HG03521 (cell line): ENCODE data around the gene DCAF8.

Experiments
- ATAC-seq: cut with Tn5 transposase; IDR thresholded peaks from one replicate; pipeline ENCODE4 v1.9.1; 2021; ENCODE audit warnings: mild to moderate bottlenecking, moderate library complexity; ENCODE audit not compliant: unreplicated experiment

The DCAF8 gene

DNA sequence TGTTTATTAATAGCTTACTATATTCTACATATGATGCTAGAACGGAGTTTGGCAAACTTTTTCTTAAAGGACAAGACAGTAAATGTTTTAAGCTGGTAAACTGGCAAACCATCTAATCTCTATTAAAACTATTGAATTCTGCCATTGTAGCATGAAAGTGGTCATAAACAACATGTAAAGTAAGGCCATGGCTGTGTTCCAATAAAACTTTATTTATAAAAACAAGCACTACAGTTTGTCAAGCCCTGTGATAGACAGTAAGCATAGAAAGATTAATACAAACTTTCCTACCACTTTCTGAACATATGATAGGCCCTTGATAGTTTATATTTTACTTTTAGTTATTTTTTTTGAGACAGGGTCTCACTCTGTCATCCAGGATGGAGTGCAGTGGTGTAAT is 34.8 kb downstream of the DCAF8 start:
- no peak for ATAC-seq

DNA sequence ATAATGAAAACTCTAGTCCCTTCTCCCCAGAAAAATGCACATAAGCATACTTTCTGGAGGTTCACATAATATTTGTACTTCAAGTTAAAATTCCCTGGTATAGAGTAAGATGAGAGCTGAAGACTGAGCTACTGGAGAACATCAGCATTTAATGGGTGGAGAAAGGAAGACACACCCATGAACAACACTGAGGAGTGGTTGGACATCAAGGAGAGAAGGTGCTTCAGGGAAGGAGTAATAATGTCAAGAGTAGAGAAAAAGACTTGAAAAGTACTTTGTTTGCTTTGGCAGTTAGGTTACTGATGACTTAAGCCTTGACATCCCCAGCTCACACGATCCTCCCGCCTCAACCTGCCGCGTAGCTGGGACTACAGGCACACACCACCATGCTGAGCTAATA is 35.3 kb downstream of the DCAF8 start:
- ATAC-seq = no peak

DNA sequence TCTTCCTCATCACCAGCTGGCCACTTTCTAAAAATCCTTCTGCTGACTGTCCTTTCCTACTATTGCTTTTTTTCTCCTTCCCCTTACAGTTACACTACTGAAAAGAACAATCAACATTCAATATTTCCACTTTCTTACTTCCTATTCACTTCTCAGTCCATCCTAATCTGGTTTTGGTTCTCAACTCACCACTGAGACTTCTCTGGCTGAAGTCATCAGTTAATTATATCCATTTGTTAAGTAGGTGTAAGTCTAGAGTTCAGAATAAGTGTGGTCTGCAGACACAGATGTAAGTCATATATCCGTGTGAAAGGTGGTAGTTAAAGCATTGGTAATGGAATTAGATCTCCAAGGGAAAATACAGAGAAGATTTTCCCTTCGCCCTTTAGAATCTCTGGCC is 35.7 kb downstream of the DCAF8 start:
- no peak for ATAC-seq

DNA sequence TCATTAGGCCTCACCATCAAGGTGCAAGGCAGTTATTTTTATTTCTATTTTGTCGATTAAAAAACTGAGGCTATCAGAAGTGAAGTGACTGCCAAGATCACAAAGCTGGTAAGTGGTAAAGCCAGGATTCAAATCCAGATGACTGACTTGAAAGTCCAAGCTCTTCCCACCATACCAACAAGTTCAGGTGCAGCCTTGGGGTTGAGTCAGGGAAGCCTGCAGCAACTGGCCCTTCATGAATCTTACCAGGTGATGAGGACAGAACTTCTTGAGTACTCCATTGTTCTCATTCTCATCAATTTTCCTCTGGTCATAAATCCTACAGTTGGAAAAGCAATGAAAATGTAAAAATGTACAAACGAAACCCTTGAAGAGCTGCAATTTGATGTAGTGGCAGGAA is 37.0 kb downstream of the DCAF8 start:
- ATAC-seq = no peak

DNA sequence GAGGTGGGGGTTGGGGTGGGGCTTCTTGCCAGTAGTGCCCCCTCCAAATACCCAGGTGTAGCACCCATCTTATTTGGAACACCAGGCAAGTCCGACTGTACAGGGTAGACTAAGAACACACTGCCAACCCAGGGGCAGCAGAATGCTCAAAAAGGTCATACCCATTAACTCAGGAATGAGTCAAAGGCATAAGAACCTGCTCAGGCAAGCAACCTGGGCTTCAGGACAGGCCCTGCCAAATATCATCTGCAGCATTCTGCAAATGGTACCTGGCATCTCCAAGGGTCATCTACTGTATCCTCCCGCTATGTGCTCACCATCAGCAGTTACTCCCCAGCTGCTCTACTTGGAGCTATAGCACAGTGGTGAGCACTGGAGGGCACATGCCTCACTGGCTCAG is 37.7 kb downstream of the DCAF8 start:
- no peak for ATAC-seq

DNA sequence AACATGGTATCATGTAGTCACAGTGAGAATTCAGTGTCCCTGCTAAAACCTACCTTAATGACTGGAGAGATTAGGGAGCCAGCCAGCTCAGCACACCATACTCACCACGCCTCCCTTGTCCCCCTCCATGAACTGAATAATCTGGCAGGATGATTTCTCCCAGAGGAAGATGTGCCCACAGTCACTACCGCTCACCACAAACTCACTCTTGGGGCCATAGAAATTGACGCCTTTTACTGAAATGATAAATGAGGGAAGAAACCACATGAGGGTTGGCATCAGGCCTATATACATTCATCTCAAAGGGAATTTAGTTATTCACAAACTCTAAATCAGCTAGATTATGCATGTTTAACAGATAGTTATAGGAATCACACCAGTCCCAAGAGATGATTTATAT is 39.8 kb downstream of the DCAF8 start:
- no peak for ATAC-seq

DNA sequence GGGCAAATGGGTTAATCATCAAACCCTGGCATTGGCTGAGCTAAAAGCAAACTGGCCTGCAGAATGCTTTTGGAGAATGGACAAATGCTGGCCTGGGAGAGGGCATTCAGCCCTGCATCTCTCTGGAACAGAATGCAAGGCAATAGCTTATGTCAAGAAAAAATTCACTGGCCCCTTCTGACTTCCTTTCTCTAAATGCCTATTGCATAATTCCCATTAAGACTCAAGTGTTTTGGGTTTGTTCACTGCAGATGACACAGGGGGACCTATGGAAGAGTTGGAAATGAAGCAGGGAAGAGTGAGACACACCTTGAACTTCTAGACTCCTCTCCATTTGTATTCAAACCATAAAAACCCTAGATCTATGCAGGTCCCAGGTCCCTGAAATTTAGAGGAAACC is 41.3 kb downstream of the DCAF8 start:
- ATAC-seq = no peak

DNA sequence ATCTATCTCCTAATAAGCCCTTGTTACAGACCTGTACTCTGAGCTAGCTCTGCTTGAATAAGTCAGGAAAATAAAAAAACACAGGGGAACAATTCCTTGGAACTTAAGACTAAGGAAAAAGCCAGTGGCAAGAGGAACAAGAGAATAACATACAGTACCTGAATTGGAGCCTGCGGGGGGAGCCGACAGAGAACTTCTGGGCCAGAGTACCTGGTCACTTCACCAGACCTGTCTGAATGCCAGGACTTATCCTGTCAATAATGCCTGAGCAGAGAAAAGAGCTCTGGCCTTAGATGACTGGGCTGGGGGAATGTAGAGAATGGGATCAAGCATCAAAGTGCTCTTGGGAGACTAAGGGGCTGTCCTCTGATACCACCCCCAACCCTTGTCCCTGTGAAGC is 42.0 kb downstream of the DCAF8 start:
- ATAC-seq = no peak

DNA sequence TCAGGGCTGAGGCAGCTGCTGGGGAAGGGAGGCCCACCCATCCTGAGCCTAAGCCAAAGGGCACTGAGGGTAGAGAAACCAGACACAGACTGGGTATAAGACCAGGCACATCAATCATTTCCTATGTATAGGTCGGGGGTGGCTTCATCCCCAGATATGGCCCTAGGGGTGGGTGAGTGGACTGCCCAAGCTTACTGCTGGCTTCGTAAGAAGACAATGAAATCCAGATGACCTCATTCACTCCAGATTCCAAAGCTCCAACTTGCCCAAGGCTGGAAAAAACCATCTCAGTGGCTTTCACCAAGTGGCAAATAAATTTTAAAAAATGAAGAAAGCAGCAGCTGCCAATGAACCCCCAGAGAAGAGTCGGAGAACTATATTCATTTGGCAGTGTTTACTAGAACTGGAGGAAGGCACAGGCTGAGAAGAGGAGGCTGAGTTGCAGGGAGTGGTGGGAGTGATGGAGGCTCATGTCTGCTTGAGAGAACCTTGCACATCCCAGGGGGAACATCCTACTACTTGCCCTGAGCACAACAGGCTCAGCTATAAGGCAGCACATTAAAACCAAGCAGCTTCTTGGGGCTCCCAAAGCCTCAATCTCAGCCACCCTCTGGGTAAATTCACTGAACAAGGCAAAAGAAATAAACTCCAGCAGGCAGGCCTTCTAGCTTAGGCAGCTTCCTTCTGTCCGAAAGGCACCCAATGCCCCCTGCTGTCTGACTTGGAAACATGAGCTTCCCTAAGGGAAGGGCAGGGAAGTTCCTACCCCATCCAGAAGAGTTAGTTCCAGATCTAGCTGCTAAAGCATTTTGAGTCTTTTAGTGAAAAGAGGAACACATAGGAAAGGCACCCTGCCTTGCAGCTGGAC is 43.1 kb downstream of the DCAF8 start:
- no peak for ATAC-seq

DNA sequence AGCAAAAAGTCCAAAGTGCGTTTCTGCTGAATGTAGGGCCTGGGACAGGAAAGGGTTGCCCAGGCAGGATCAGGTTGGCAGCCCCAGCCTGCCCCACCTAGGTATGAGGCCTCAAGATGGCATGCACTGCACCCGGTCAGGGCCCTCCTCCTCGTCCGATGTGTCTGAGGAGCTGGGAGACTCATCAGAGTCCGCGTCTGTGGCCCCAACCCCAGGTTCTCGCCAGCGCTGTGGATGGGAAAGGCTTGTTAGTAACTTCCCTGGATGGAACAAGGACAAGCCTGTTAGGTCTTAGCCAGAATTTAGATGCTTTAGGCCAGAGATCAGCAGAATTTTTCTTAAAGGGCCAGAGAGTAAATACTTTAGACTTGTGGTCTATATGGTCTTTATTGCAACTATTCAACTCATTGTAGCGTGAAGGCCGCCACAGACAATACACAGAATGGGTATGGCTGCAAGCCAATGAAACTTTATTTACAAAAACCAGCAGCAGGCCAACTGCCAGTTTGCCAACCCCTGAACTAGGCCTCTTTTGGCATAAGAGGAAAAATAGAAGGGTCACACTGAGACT is 44.8 kb downstream of the DCAF8 start:
- ATAC-seq = no peak

DNA sequence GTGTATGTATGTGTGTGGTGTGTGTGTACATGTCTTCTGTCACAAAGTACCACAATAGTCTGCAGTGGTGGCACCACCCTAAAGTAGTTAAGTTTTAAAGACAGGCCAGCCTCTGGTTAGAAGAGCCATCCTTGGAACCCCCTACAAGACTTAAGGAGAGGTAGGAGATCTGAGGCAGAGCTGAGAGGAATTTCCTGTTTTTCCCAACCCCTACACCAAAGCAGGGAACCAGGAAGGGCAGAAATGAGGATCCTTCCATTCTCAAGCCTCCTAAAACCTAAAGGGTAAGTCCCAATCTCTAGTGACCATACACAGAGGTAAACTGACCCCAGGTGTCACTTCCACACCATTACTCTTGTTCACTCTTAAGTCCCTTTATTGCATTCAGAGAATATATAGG is 46.0 kb downstream of the DCAF8 start:
- ATAC-seq = no peak

DNA sequence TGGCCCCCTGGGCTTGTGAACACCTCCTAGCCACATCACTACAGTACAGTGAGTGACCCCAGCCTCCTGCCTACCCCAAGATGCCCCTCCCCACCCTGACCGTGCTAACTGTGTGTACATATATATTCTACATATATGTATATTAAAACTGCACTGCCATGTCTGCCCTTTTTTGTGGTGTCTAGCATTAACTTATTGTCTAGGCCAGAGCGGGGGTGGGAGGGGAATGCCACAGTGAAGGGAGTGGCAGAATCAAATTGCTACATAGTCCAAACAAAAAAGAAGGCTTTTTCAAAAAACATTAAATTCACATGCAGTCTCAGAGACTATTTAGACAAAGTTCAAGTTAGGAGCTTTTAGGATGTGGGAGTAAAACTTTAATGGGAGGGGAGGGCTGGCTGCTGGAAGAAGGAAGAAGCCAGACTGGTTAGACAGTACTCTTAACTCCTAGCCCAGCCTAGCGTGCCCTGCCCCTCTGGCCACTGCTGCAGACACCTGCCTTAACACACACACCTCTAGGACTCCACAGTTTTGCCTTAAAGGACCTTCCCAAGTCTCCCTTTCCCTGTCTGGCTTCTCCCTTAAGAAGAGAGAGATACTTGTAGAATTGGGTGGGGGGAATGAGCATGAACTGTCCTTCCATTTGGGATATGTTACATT is 47.7 kb downstream of the DCAF8 start:
- no peak for ATAC-seq

DNA sequence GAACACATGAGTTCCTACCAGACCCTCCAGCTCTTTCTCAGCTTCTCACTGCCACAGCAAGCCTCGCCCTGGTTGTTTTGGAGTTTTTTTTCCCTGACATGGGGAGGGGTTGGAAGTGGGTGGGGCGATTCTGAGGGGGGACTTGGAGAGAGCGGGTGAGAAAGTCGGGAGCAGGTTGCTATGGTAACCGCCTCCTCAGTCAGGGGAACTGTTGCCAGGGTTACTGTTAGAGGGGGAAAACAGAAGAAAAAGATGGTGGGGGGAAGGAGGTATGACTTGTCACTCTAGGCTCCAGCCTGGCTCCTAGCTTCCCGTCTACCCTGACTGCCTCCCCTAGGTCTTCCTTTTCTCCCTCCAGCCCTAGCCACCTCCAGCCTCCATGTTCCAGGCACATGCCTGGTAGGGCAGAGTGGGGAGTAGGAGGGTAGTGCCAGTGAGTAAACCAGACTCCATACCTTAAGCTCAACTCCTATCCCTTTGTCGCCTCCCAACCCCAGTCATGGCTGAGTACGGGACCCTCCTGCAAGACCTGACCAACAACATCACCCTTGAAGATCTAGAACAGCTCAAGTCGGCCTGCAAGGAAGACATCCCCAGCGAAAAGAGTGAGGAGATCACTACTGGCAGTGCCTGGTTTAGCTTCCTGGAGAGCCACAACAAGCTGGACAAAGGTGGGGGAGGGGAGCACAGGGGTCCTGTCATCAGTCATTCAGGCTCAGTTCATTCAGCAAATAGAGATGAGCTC is 51.1 kb downstream of the DCAF8 start:
- ATAC-seq = no peak

DNA sequence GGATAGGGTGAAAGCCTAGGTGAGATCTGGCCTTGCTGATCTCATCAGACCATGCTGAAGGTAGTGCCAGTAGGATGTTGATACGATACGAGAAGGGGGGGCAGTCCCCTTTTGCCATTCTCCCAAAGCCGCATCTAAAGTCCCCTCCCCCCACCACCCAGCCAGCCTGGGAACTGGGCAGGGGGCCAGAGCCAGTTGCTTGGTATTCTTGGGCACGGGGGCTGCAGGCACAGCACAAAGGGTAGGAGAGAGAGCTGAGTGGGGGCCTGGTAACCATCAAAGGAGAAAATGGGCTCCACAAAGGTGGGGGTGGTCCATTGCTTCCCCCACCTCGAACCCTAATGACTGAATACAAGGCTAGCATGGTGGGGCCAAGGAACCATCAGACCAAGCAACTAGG is 51.8 kb downstream of the DCAF8 start:
- no peak for ATAC-seq

DNA sequence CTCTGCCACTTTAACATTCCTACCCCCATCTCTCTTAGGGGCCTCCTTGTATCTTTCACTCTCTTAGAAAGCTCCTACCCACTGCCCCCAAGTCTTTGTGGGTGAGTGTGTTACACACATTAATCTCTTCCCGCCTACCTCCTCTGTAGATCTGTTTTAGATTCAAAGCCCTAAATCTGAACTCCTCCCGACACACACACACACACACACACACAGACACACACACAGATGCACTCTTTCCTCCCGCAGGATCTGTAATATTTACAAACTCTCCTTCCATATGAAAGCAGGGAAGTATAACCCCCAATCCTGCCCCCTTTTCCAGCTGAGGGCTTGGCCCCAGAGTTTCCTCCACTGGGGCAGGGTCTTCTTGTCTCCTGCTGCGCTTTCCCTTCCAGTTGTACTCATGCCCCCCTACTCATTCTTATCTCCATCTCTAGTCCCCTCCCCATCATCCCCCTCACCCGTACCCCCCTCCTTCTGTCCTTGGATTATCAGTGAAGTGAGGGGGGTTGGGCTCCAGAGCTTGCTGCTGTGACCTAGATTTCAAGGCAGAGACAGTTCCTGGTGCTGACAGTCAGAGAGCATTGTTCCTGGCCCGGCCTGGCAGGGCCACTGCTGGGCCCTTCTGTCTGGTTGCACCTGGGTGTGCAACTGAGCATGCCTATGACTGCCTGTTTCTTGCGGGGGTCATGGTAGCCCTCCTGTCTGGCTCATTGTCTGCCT is 52.9 kb downstream of the DCAF8 start:
- no peak for ATAC-seq

DNA sequence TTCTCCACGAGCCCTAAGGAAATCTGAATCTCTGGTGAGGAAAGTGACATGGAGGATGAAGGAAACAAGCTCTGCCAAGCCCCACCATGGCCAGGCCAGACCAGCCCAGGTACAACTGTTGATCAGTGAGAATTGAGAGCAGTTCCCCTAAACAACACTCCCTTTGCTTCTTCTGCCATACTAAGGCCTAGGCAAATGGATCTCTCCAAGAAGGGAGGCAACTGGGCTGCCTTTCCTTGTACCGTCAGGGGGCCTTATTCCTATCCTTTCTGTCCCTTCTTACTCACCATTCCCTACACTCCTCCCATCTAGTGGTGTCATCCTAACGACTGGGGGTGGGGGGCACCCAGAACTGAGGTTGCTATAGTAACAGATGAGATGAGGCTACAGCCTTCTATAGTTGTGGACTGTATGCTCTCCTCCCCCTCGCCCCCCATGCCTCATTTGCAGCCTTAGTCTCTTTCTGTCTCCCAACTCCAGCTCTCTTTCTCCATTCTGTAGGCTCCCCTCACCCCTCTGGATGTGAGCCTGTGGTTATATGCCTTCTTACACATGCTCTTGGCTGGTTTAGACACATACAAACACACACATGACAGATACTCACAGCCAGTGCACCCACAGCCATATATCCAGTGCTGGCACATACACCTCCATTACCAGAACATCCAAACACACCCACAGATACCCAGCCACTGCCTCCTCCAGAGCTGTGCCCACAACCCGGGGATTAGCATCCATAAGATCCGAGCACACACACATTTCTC is 53.6 kb downstream of the DCAF8 start:
- ATAC-seq = no peak

DNA sequence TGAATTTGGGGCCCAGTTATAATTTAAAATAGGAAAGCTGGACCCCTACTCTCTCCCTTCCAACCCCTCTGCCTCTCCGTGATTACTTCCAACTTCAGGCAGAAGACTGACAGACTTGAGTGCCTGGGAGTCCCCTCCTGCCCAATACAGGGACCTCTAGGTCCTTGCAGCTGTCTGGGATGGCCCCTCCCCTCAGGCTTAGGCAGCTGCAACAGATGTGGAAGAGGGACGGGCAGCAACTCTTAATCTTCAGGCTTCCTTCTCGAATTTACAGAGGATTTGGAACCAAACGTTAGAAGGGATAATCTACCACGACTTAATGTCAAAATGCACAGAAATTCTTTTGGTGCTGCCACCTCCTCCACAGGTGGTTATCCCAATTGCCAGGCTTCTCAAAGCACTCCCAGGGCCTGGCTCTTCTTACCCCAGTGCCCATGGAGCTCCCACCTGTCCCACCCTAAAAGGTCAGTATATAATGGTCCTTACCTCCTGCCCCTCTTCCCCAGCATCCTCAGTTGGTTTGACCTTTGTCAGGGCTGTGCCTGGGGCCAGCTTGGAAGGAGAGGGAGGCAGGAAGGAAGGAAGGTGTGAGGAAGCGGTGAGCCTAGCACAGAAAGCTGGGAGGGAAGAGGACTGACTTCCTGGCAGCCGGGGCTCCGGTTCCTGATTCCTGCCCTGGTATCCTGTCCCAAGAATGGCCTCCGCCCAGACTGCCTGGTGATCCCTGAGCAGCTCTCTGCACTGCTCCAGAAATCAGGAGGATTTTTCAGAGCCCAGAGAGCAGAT is 54.4 kb downstream of the DCAF8 start:
- no peak for ATAC-seq

DNA sequence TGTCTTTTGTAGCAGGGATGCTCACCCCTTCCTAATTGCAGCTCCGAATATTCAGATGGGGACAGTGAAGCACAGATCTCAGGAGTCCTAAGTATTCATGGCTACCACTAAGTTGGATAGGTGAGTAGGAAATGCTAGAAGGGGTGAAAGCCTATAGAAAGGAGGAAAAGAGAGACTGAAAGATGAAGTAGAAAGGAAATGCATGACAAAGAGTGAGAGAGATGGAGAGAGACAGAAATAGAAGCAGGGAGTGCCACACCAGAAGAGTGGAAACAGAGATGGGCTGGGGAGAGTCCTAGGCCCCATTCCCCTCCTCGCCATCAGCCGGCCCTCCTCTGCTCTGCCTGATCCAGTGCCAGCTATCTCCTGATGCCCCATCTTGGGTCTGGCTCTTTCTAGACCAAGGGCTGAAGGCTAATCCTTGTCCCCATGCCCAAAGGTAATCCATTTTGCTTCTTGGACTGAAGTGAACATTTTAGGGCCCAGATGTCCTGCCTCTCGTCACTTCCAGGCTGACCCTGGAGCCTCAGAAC is 55.2 kb downstream of the DCAF8 start:
- ATAC-seq = no peak
